HepG2 (cell line): ENCODE results near the gene CFAP70. TPM values are rescaled to one million over a fixed set of nuclear protein-coding genes. Genes with fewer than 3 reads are reported as not detected.
"Not testable (repeated sequence)": the region's sequence is repeated elsewhere in the genome, so short reads cannot be mapped to it uniquely, and the experiment has no call there.

ENCODE experiments used
- ATAC-seq: fragments of 200-7000 bp; cut with Tn5 transposase; 3 replicates; pipeline ENCODE4 v1.9.1; 2020; ENCODE audit warnings: mild to moderate bottlenecking, moderate library complexity
- BruUV-seq: library from RNA; stranded (reverse); fragments of 400-500 nt; replicated peaks from 2 replicates; lab custom pipeline; 2021; lab: Mats Ljungman, UMichigan
- CTCF ChIA-PET: fragments of 300-600 bp; formaldehyde crosslinking; extraction: SDS; loops from one replicate; lab custom pipeline; 2021; ENCODE audit warnings: low total read pairs, inconsistent platforms, low intra/inter-chr PET ratio; lab: Yijun Ruan, JAX
- POLR2A ChIA-PET: fragments of 350-600 bp; sonication (Branson Sonifier 250); formaldehyde crosslinking; loops from one replicate; lab custom pipeline; 2020; ENCODE audit warnings: antibody characterized with exemption, inconsistent platforms; lab: Yijun Ruan, JAX
- DNase-seq: peaks from one replicate; pipeline ENCODE4 v3.0.0-alpha.2; 2015; ENCODE audit warnings: low spot score
- FAIRE-seq: peaks from 3 replicates; lab custom pipeline; 2011; peaks lifted over from hg19 to GRCh38; lab: Jason Lieb, UNC
- H2AFZ ChIP-seq: one replicate; pipeline ENCODE4 v1.6.1; 2011; ENCODE audit warnings: low read length, inconsistent platforms
- H3K27ac ChIP-seq: fragments of 300-600 bp; 3 replicates; pipeline ENCODE4 v1.8.0; 2011; ENCODE audit warnings: mixed run types, mild to moderate bottlenecking, mixed read lengths, low read length, inconsistent platforms; ENCODE audit not compliant: insufficient read depth; ENCODE audit errors: extremely low read length
- H3K27me3 ChIP-seq, 2 experiments: fragments of 200-600 bp in 1 of 2; 2 replicates in 1 of 2; 3 replicates in 1 of 2; pipeline versions ENCODE4 v1.6.0 to v1.8.0; 2011; ENCODE audit warnings: low read length in 2 of 2, mild to moderate bottlenecking in 2 of 2, moderate library complexity in 2 of 2, inconsistent platforms in 1 of 2; ENCODE audit not compliant: insufficient read depth in 2 of 2, control insufficient read depth in 1 of 2
- H3K36me3 ChIP-seq, 2 experiments: fragments of 200-600 bp in 1 of 2; replicated peaks in 1 of 2; 2 replicates in 1 of 2; 3 replicates in 1 of 2; pipeline versions ENCODE4 v1.5.1 to v1.8.0; 2011; ENCODE audit warnings: low read length in 2 of 2, inconsistent platforms in 1 of 2; ENCODE audit not compliant: insufficient read depth in 2 of 2, control insufficient read depth in 1 of 2
- H3K4me1 ChIP-seq: 2 replicates; pipeline ENCODE4 v1.5.1; 2012; ENCODE audit warnings: low read length, inconsistent platforms; ENCODE audit not compliant: insufficient read depth
- H3K4me2 ChIP-seq: 2 replicates; pipeline ENCODE4 v1.6.0; 2011; ENCODE audit warnings: low read depth, low read length, inconsistent platforms
- H3K4me3 ChIP-seq, 3 experiments: fragments of 200-600 bp in 1 of 3; sonication (generic), shearing (Covaris generic) in 1 of 3; replicated peaks in 1 of 3; 2 replicates each; pipeline ENCODE4 v1.5.1; 2011 to 2016; ENCODE audit warnings: low read length in 3 of 3, inconsistent platforms in 2 of 3, low read depth in 2 of 3, mild to moderate bottlenecking in 2 of 3, control low read depth in 1 of 3, mixed read lengths in 1 of 3; ENCODE audit not compliant: insufficient read depth in 1 of 3
- H3K79me2 ChIP-seq: one replicate; pipeline ENCODE4 v1.6.1; 2011; ENCODE audit warnings: low read length, inconsistent platforms; ENCODE audit not compliant: insufficient read depth
- H3K9ac ChIP-seq: 2 replicates; pipeline ENCODE4 v1.6.0; 2011; ENCODE audit warnings: mild to moderate bottlenecking, low read depth, low read length, inconsistent platforms; ENCODE audit not compliant: insufficient read depth
- H3K9me3 ChIP-seq: 2 replicates; pipeline ENCODE4 v1.5.1; 2012; ENCODE audit warnings: mild to moderate bottlenecking, low read length
- H4K20me1 ChIP-seq: 2 replicates; pipeline ENCODE4 v1.6.0; 2011; ENCODE audit warnings: inconsistent platforms, mild to moderate bottlenecking, low read length, moderate library complexity; ENCODE audit not compliant: insufficient read depth
- FOXP1 ChIP-seq, 2 experiments: fragments of 450-650 bp in 1 of 2; IDR thresholded peaks; 2 replicates each; pipeline ENCODE4 v1.6.1; 2017 to 2018; ENCODE audit warnings: antibody characterized with exemption in 1 of 2
- FOXP4 ChIP-seq: sonication (generic); formaldehyde crosslinking; IDR thresholded peaks from 2 replicates; pipeline ENCODE4 v1.4.0; 2020; ENCODE audit warnings: missing genetic modification reagents
- MAFF ChIP-seq: IDR thresholded peaks from 2 replicates; pipeline ENCODE4 v1.6.1; 2011; ENCODE audit warnings: low read depth, low read length, improper control_type of control experiment
- MAFK ChIP-seq, 2 experiments: IDR thresholded peaks in 1 of 2; conservative IDR thresholded peaks in 1 of 2; 2 replicates each; pipeline ENCODE4 v1.6.1; 2011; ENCODE audit warnings: improper control_type of control experiment in 2 of 2, low read length in 2 of 2
- TIGD3 ChIP-seq: sonication (generic); formaldehyde crosslinking; IDR thresholded peaks from 2 replicates; pipeline ENCODE4 v1.5.1; 2020; ENCODE audit warnings: mild to moderate bottlenecking, missing genetic modification reagents, borderline replicate concordance
- ZMYM2 ChIP-seq: sonication (generic); formaldehyde crosslinking; IDR thresholded peaks from 2 replicates; pipeline ENCODE4 v1.8.0; 2022; ENCODE audit warnings: mild to moderate bottlenecking, missing genetic modification reagents
- WGBS: methylation state at CpG from one replicate; pipeline ENCODE4 v1.1.6; 2017; ENCODE audit warnings: low lambda C conversion rate; 5-methylcytosine and 5-hydroxymethylcytosine counted together
- in situ Hi-C: cut with HindIII; loops from 2 replicates; pipeline ENCODE4 v1.10.0; 2017; ENCODE audit warnings: low pct_unique_long_range_greater_than_20kb; ENCODE audit not compliant: extremely low pct_ligation_motif_present
- intact Hi-C: fragments of 100-400 bp; cut with micrococcal nuclease; formaldehyde crosslinking; loops from one replicate; pipeline ENCODE4 v1.10.0; 2022; ENCODE audit not compliant: unreplicated experiment
- polyA plus RNA-seq, 8 experiments: library from polyadenylated mRNA; depleted of rRNA in 3 of 8; stranded (reverse) in 7 of 8; unstranded in 1 of 8; fragments of >200 nt; fragmentation: Illumina TruSeq in 4 of 8; extraction: Trizol in 4 of 8; gene quantifications; 2 replicates each; pipeline versions ENCODE4 v1.2.1 to v1.2.3, GENCODE V29; 2011 to 2016; ENCODE audit warnings: low read depth in 4 of 8, missing spikeins in 1 of 8, mixed read lengths in 1 of 8; ENCODE audit not compliant: insufficient read depth in 1 of 8
- total RNA-seq, 5 experiments: library from RNA; depleted of rRNA; stranded (reverse); fragments of >200 nt; fragmentation: Illumina TruSeq; extraction: Trizol; gene quantifications; 2 replicates each; pipeline ENCODE4 v1.2.3, GENCODE V29; 2016; ENCODE audit warnings: low read depth in 1 of 5

CFAP70 gene
- total and polyA plus RNA-seq, 2 of the 13 experiments (the other 11 are each of a cell fraction or from before 2014, with no cell fraction given) = 0.27 to 0.38 TPM

GRCh38 chr10:73394325-73394724 lies 35.7 kb upstream of the CFAP70 start:
- ATAC-seq, H3K4me2 ChIP-seq, intact Hi-C loops, H3K4me1 ChIP-seq, DNase-seq, CTCF ChIA-PET, in situ Hi-C loops, H2AFZ ChIP-seq, H3K27ac ChIP-seq, H3K4me3 ChIP-seq, H4K20me1 ChIP-seq, FAIRE-seq, H3K79me2 ChIP-seq, H3K9me3 ChIP-seq, H3K27me3 ChIP-seq, POLR2A ChIA-PET, BruUV-seq, H3K9ac ChIP-seq: not testable (repeated sequence)
- H3K36me3 ChIP-seq = peaks cover 10 to 48% of the 10 kb centered on the region in 2 experiments; a peak in 4 of 5 replicates
- WGBS = 100% methylated on average over 3 of the region's 4 CpGs

GRCh38 chr10:73388228-73388627 lies 29.6 kb upstream of the CFAP70 start:
- Histone ChIP-seq H3K4me1 (no peaks in the 10 kb centered on the region), H3K79me2 (no peaks in the 10 kb centered on the region), H3K4me2 (no peak overlapping the region), H4K20me1 (no peaks in the 10 kb centered on the region; the same call in 1 of the 2 replicates), H3K9ac (no peak overlapping the region), H3K27me3 (no peaks in the 10 kb centered on the region; a peak in 1 of 5 replicates), H3K27ac (no peak overlapping the region), H3K9me3 (no peaks in the 10 kb centered on the region), H3K36me3 (peaks cover 9 to 64% of the 10 kb centered on the region in 2 experiments), H3K4me3 (no peak overlapping the region), H2AFZ (no peak overlapping the region)
- intact Hi-C loops (no loop called here), in situ Hi-C loops (no loop called here)
- TF ChIP-seq MAFK (conservative IDR thresholded peaks at IDR 0.05 in 1 of 2, IDR thresholded peaks at IDR 0.05 in 1 of 2; ENCODE audit: low read length in 2 of 2) = peak; percentile 70 to 84
- TF ChIP-seq FOXP4 (CRISPR knock-in tag) = no peak
- no peak for TF ChIP-seq FOXP1 (IDR thresholded peaks at IDR 0.05)
- TF ChIP-seq FOXP1 (CRISPR knock-in tag; IDR thresholded peaks at IDR 0.05) = no peak
- no peak for TF ChIP-seq ZMYM2 (CRISPR knock-in tag)
- no peak for TF ChIP-seq TIGD3 (CRISPR knock-in tag)
- TF ChIP-seq MAFF = peak; percentile 75
- FAIRE-seq = no peak
- no TSS peak for BruUV-seq
- DNase-seq = no peak
- ChIA-PET POLR2A (no interaction called here), CTCF (no interaction called here)
- ATAC-seq = no peak
- 97% methylated on average over 4 of the region's 4 CpGs for WGBS
